Liver (tissue), 9 donors: ENCODE measurements around the gene MTERF1. TPM values are rescaled to one million over a fixed set of nuclear protein-coding genes. Genes with fewer than 3 reads are reported as not detected.
A peak's percentile ranks its signal among the peaks of the same experiment; 100 is the strongest.

Experiments
- DNase-seq: peaks from one replicate; pipeline ENCODE4 v3.0.0-alpha.2; 2017; ENCODE audit warnings: low spot score
- H3K27ac ChIP-seq, 2 donors: one replicate each; pipeline ENCODE4 v1.7.0; 2013; ENCODE audit warnings: inconsistent platforms in 2 of 2, low read length in 2 of 2, control low read depth in 1 of 2, low read depth in 1 of 2, mild to moderate bottlenecking in 1 of 2
- H3K27me3 ChIP-seq, 4 donors: one replicate each; pipeline versions ENCODE4 v1.6.1 to v1.7.0; 2013; ENCODE audit warnings: low read length in 3 of 4, inconsistent platforms in 1 of 4, mild to moderate bottlenecking in 1 of 4, moderate library complexity in 1 of 4; ENCODE audit not compliant: control insufficient read depth in 4 of 4, insufficient read depth in 4 of 4
- H3K36me3 ChIP-seq, 4 donors: one replicate each; pipeline versions ENCODE4 v1.6.1 to v1.7.0; 2013; ENCODE audit warnings: low read length in 3 of 4, mild to moderate bottlenecking in 3 of 4, low read depth in 1 of 4, moderate library complexity in 1 of 4; ENCODE audit not compliant: control insufficient read depth in 4 of 4, insufficient read depth in 3 of 4
- H3K4me1 ChIP-seq, 4 donors: one replicate each; pipeline versions ENCODE4 v1.6.1 to v1.7.0; 2013; ENCODE audit warnings: low read length in 3 of 4, mild to moderate bottlenecking in 3 of 4, moderate library complexity in 1 of 4; ENCODE audit not compliant: control insufficient read depth in 4 of 4, insufficient read depth in 4 of 4
- H3K4me3 ChIP-seq, 3 donors: one replicate each; pipeline versions ENCODE4 v1.6.1 to v1.7.0; 2013; ENCODE audit warnings: low read length in 3 of 3, control low read depth in 1 of 3, low read depth in 1 of 3, mild to moderate bottlenecking in 1 of 3
- H3K9ac ChIP-seq, 2 donors: one replicate each; pipeline ENCODE4 v1.7.0; 2013; ENCODE audit warnings: low read length in 2 of 2, mild to moderate bottlenecking in 2 of 2, moderate library complexity in 2 of 2, control low read depth in 1 of 2, low read depth in 1 of 2
- H3K9me3 ChIP-seq, 4 donors: one replicate each; pipeline versions ENCODE4 v1.6.1 to v1.7.0; 2013; ENCODE audit warnings: low read length in 3 of 4; ENCODE audit not compliant: control insufficient read depth in 4 of 4
- CTCF ChIP-seq: fragments of 150-350 bp; IDR thresholded peaks from 2 replicates; pipeline ENCODE4 v1.5.1; 2017; ENCODE audit warnings: improper control_type of control experiment, low read depth, low read length; ENCODE audit not compliant: missing input control
- EGR1 ChIP-seq, 2 donors: IDR thresholded peaks; 2 replicates each; pipeline ENCODE4 v1.6.1; 2016 to 2018; ENCODE audit warnings: antibody characterized with exemption in 2 of 2, low read depth in 2 of 2
- FOXA1 ChIP-seq: IDR thresholded peaks from 2 replicates; pipeline ENCODE4 v1.6.1; 2016; ENCODE audit warnings: antibody characterized with exemption
- HNF4A ChIP-seq, 2 donors: conservative IDR thresholded peaks; 2 replicates each; pipeline ENCODE4 v1.6.1; 2016; ENCODE audit warnings: antibody characterized with exemption in 2 of 2, mild to moderate bottlenecking in 2 of 2
- JUND ChIP-seq, 2 donors: IDR thresholded peaks; 2 replicates each; pipeline ENCODE4 v1.6.1; 2016; ENCODE audit warnings: antibody characterized with exemption in 2 of 2
- NR2F2 ChIP-seq: IDR thresholded peaks from 2 replicates; pipeline ENCODE4 v1.6.1; 2016; ENCODE audit warnings: antibody characterized with exemption
- RAD21 ChIP-seq, 2 donors: IDR thresholded peaks; 2 replicates each; pipeline ENCODE4 v1.6.1; 2016; ENCODE audit warnings: antibody characterized with exemption in 2 of 2, mild to moderate bottlenecking in 2 of 2
- RXRA ChIP-seq, 2 donors: IDR thresholded peaks; 2 replicates each; pipeline ENCODE4 v1.6.1; 2017 to 2018; ENCODE audit warnings: antibody characterized with exemption in 2 of 2, mild to moderate bottlenecking in 1 of 2
- SP1 ChIP-seq: IDR thresholded peaks from 2 replicates; pipeline ENCODE4 v1.6.1; 2018; ENCODE audit warnings: antibody characterized with exemption, mild to moderate bottlenecking
- TAF1 ChIP-seq: conservative IDR thresholded peaks from 2 replicates; pipeline ENCODE4 v1.6.1; 2016; ENCODE audit warnings: antibody characterized with exemption, mild to moderate bottlenecking
- YY1 ChIP-seq: IDR thresholded peaks from 2 replicates; pipeline ENCODE4 v1.6.1; 2016; ENCODE audit warnings: antibody characterized with exemption, mild to moderate bottlenecking
- WGBS: extraction: QIAGEN DNeasy Blood & Tissue Kit; methylation state at CpG from one replicate; pipeline ENCODE4 v1.1.7; 2013; 5-methylcytosine and 5-hydroxymethylcytosine counted together
- polyA plus RNA-seq, 2 donors: library from polyadenylated mRNA; stranded (reverse) in 1 of 2; unstranded in 1 of 2; fragments of 200-250 nt in 1 of 2; fragments of >200 nt in 1 of 2; fragmentation: Nextera tagmentation in 1 of 2; extraction: Ambion mirVana in 1 of 2; gene quantifications; one replicate each; pipeline versions ENCODE4 v1.2.1 to v1.2.3, GENCODE V29; 2013 to 2015
- total RNA-seq, 2 donors: library from RNA; depleted of rRNA; stranded (reverse); fragments of >200 nt; gene quantifications; one replicate each; pipeline ENCODE4 v1.2.3, GENCODE V29; 2014
- TF ChIP-seq, protein P1 (sequence below): IDR thresholded peaks from 2 replicates; pipeline ENCODE4 v1.6.1; 2016; ENCODE audit warnings: antibody characterized with exemption, mild to moderate bottlenecking
- TF ChIP-seq, protein P2 (sequence below): IDR thresholded peaks from 2 replicates; pipeline ENCODE4 v1.6.1; 2016; ENCODE audit warnings: antibody characterized with exemption
- TF ChIP-seq, protein P3 (sequence below): IDR thresholded peaks from 2 replicates; pipeline ENCODE4 v1.6.1; 2016; ENCODE audit warnings: antibody characterized with exemption
- TF ChIP-seq, protein P4 (sequence below): IDR thresholded peaks from 2 replicates; pipeline ENCODE4 v1.6.1; 2016; ENCODE audit warnings: antibody characterized with exemption
- donor health status: healthy.
- donor health status: healthy.
- donor health status: healthy.
- donor health status: healthy.
- donor health status: healthy.

MTERF1 gene
- total and polyA plus RNA-seq, 4 donors, result 5.8 to 9.1 (median 6.4) TPM

DNA sequence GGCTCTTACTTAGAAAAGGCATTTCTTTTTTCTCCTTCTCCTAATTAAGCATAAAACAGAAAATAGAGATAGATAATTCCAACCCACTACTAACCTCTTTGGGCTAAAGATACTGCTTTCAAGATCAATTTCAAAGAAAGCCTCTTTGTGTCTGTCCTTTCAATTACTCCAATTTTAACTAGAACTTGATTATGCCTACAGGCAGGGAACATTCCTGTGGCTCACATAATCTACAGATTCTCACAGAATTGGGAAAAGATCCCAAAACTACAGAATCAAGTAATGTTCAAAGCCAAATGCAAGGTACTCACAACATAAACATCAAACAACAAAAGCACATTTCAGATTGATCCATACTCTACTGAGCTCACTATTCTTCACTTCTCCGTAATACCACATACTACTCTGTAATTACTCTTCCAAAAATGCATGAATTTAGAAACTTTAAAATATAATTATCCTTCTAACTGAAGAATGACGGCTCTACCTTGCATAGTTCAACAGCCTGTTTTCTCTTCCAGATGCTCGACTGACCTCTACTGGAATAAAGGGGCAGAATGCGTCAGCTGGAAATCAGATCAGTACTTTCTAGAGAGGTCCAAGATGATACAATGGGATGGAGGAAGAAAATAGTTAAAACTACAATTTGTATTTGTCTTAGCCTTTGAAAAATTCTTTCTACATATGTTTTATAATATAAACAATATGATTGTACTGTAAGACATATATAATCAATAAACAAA, 3.9 kb downstream of the MTERF1 start:
- TF ChIP-seq RAD21 (IDR thresholded peaks at IDR 0.05), result peak in 1 of 2 donors; percentile 9
- no peak for TF ChIP-seq SP1
- H3K9ac ChIP-seq, result no peak overlapping the region
- H3K9me3 ChIP-seq, result no peaks in the 10 kb centered on the region
- WGBS, result 87% methylated on average over 4 of the region's 4 CpGs
- DNase-seq, result no peak
- no peaks in the 10 kb centered on the region for H3K27me3 ChIP-seq
- no peak overlapping the region for H3K27ac ChIP-seq
- peaks cover 1 to 9% (median 6%) of the 10 kb centered on the region in 4 donors for H3K4me1 ChIP-seq
- peaks cover 3 to 13% (median 9%) of the 10 kb centered on the region in 4 donors for H3K36me3 ChIP-seq
- H3K4me3 ChIP-seq, result no peak overlapping the region

- no peak for TF ChIP-seq JUND (IDR thresholded peaks at IDR 0.05)
- TF ChIP-seq, protein P1, sequence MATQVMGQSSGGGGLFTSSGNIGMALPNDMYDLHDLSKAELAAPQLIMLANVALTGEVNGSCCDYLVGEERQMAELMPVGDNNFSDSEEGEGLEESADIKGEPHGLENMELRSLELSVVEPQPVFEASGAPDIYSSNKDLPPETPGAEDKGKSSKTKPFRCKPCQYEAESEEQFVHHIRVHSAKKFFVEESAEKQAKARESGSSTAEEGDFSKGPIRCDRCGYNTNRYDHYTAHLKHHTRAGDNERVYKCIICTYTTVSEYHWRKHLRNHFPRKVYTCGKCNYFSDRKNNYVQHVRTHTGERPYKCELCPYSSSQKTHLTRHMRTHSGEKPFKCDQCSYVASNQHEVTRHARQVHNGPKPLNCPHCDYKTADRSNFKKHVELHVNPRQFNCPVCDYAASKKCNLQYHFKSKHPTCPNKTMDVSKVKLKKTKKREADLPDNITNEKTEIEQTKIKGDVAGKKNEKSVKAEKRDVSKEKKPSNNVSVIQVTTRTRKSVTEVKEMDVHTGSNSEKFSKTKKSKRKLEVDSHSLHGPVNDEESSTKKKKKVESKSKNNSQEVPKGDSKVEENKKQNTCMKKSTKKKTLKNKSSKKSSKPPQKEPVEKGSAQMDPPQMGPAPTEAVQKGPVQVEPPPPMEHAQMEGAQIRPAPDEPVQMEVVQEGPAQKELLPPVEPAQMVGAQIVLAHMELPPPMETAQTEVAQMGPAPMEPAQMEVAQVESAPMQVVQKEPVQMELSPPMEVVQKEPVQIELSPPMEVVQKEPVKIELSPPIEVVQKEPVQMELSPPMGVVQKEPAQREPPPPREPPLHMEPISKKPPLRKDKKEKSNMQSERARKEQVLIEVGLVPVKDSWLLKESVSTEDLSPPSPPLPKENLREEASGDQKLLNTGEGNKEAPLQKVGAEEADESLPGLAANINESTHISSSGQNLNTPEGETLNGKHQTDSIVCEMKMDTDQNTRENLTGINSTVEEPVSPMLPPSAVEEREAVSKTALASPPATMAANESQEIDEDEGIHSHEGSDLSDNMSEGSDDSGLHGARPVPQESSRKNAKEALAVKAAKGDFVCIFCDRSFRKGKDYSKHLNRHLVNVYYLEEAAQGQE, result no peak
- TF ChIP-seq, protein P2, sequence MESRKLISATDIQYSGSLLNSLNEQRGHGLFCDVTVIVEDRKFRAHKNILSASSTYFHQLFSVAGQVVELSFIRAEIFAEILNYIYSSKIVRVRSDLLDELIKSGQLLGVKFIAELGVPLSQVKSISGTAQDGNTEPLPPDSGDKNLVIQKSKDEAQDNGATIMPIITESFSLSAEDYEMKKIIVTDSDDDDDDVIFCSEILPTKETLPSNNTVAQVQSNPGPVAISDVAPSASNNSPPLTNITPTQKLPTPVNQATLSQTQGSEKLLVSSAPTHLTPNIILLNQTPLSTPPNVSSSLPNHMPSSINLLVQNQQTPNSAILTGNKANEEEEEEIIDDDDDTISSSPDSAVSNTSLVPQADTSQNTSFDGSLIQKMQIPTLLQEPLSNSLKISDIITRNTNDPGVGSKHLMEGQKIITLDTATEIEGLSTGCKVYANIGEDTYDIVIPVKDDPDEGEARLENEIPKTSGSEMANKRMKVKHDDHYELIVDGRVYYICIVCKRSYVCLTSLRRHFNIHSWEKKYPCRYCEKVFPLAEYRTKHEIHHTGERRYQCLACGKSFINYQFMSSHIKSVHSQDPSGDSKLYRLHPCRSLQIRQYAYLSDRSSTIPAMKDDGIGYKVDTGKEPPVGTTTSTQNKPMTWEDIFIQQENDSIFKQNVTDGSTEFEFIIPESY, result no peak
- no peak for TF ChIP-seq YY1
- TF ChIP-seq RAD21 (IDR thresholded peaks at IDR 0.05), result no peak
- no peak for TF ChIP-seq HNF4A (conservative IDR thresholded peaks at IDR 0.05)
- no peak for TF ChIP-seq EGR1 (IDR thresholded peaks at IDR 0.05; ENCODE audit: low read depth in 2 of 2)
- TF ChIP-seq, protein P3, sequence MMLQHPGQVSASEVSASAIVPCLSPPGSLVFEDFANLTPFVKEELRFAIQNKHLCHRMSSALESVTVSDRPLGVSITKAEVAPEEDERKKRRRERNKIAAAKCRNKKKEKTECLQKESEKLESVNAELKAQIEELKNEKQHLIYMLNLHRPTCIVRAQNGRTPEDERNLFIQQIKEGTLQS, result no peak
- TF ChIP-seq NR2F2, result no peak
- no peak for TF ChIP-seq FOXA1
- Histone ChIP-seq H3K27ac (no peak overlapping the region), H3K9me3 (no peaks in the 10 kb centered on the region), H3K27me3 (no peaks in the 10 kb centered on the region), H3K36me3 (peaks cover 3 to 13% (median 9%) of the 10 kb centered on the region in 4 donors), H3K4me3 (no peak overlapping the region), H3K9ac (no peak overlapping the region), H3K4me1 (peaks cover 1 to 9% (median 5%) of the 10 kb centered on the region in 4 donors)
- WGBS, result 80% methylated on average over 3 of the region's 3 CpGs
- DNase-seq, result no peak
Observed at GRCh38 chr7:91875851-91876250, 4.7 kb downstream of the MTERF1 start.

- Histone ChIP-seq H3K9ac (no peak overlapping the region), H3K27ac (no peak overlapping the region), H3K27me3 (no peaks in the 10 kb centered on the region), H3K36me3 (peaks cover 3 to 13% (median 9%) of the 10 kb centered on the region in 4 donors), H3K4me1 (no peaks in the 10 kb centered on the region), H3K4me3 (no peak overlapping the region), H3K9me3 (no peaks in the 10 kb centered on the region)
- DNase-seq, result no peak
- TF ChIP-seq, protein P4, sequence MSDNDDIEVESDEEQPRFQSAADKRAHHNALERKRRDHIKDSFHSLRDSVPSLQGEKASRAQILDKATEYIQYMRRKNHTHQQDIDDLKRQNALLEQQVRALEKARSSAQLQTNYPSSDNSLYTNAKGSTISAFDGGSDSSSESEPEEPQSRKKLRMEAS, result no peak
- no peak for TF ChIP-seq RAD21 (IDR thresholded peaks at IDR 0.05)
- TF ChIP-seq CTCF, result no peak
- TF ChIP-seq NR2F2, result no peak
- TF ChIP-seq SP1, result no peak
- no peak for TF ChIP-seq EGR1 (IDR thresholded peaks at IDR 0.05; ENCODE audit: low read depth in 2 of 2)
- no peak for TF ChIP-seq TAF1
- no peak for TF ChIP-seq YY1
- no peak for TF ChIP-seq FOXA1
- TF ChIP-seq, protein P1, result no peak
- no peak for TF ChIP-seq RXRA (IDR thresholded peaks at IDR 0.05)
Observed at GRCh38 chr7:91872928-91873327, 7.6 kb downstream of the MTERF1 start.
